ENCODE measurements around the gene NNMT. TPM values are rescaled to one million over a fixed set of nuclear protein-coding genes. Genes with fewer than 3 reads are reported as not detected.

The NNMT gene
- polyA plus RNA-seq, 3 donors: 0.68 to 1.4 (median 0.96) TPM

GRCh38 chr11:114260483-114260882 lies 35.7 kb upstream of the NNMT start:
- DNase-seq (ENCODE audit: extremely low read depth in 1 of 11, low read depth in 9 of 11, low spot score in 4 of 11): no peak

DNA sequence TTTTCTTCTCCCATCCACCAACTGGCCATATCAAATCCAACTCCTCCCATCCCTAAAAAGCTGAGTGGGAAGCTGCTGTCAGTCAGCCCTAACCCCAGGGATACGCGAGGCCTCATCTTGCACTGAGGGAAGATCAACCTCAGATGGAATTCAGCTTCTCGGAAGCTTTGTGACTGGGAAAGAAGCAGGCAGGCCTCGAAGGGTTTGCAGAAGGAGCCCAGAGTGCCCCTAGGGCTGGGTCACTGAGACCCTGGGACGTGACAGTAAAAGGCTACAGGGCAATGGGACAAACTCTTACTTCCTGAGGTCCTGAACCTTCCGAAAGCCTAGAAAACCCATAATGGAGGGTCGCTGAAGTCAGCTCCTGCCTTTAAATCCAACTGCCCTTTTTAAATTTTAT lies 34.4 kb upstream of the NNMT start:
- DNase-seq (ENCODE audit: extremely low read depth in 1 of 11, low read depth in 9 of 11, low spot score in 4 of 11): no peak

GRCh38 chr11:114262681-114263512 lies 33.3 kb upstream of the NNMT start:
- peak in 4 of 11 donors; percentile 29 to 51 (median 41) for DNase-seq (ENCODE audit: extremely low read depth in 1 of 11, low read depth in 9 of 11, low spot score in 4 of 11)

GRCh38 chr11:114263513-114264170 lies 32.6 kb upstream of the NNMT start:
- no peak for DNase-seq (ENCODE audit: extremely low read depth in 1 of 11, low read depth in 9 of 11, low spot score in 4 of 11)

DNA sequence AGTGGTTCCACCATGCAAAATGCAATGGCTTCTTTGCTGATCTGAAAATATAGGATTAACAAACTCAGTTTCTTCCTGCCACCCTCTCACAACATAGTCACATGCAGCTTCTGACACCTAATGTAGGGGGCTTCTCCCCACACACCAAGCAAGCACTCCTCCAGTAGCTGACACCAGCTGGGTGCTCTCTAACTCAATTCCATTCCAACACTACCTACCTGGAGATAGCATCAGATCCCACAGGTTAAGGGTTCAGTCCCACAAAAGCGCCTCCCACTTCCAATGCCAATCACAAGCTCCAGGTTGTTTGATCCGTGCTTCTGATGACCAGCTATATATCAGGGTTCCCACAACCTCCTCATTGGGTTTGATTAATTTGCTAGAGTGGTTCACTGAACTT lies 31.8 kb upstream of the NNMT start:
- no peak for DNase-seq (ENCODE audit: extremely low read depth in 1 of 11, low read depth in 9 of 11, low spot score in 4 of 11)

DNA sequence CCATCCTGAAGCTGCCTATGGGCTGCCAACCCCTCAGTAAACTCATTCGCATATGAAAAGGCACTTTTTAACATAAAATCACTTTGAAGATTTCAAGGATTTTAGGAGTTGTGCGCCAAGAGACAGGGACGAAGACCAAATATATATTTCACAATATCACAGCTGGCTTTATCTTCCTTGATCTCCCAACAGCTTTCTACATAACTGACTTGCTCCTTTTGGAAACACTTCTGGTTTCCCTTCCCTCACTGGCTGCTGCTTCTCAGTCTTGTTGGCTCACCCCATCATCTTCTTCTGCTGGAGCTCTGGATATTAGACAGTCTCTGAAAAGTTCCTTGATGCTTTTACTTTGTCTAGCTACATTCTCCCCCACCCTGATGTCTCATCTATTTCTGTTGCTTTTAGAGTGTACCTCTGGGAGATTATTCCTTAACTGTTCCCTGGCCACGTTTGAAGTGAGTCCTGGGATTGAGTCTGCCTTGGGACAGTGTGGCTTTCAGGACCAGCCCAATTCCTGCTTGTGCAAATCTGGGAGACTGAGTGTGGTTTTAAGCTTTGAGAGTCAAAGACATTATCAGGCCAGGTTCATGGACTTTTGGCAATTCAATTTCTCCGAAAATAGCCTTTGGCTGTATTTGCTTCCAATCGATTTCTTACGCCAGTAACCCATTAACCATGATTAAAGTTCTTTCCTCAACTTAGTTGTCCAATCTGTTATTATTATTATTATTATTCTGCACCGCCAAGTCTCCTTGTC lies 30.9 kb upstream of the NNMT start:
- no peak for DNase-seq (ENCODE audit: extremely low read depth in 1 of 11, low read depth in 9 of 11, low spot score in 4 of 11)

GRCh38 chr11:114269498-114269897 lies 26.7 kb upstream of the NNMT start:
- DNase-seq (ENCODE audit: extremely low read depth in 1 of 11, low read depth in 9 of 11, low spot score in 4 of 11): no peak

DNA sequence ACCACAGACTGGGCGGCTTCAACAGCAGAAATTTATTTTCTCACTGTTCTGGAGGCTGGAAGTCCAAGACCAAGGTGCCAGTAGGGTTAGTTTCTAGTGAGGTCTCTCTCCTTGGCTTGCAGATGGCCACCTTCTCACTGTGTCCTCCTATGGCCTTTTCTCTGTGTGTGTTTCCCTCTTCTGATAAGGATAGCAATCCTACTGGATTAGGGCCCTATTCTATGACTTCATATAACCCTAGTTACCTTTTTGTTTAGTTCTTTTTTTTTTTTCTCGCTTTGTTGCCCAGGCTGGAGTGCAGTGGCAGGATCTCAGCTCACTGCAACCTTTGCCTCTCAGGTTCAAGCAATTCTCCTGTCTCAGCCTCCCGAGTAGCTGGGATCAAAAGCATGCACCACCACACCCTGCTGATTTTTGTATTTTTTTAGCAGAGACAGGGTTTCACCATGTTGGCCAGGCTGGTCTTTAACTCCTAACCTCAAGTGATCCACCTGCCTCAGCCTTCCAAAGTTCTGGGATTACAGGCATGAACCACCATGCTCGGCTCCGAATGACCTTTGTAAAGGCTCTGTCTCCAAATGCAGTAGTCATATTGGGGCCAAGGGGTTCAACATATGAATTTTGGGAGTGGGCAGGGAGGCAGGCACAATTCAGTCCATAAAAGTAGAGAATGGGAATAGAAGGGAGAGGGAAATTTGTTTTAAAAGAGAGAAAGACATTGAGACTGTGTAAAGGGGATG lies 25.5 kb upstream of the NNMT start:
- no peak for DNase-seq (ENCODE audit: extremely low read depth in 1 of 11, low read depth in 9 of 11, low spot score in 4 of 11)

GRCh38 chr11:114271316-114271715 lies 24.9 kb upstream of the NNMT start:
- no peak for DNase-seq (ENCODE audit: extremely low read depth in 1 of 11, low read depth in 9 of 11, low spot score in 4 of 11)

GRCh38 chr11:114272311-114272710 lies 23.9 kb upstream of the NNMT start:
- DNase-seq (ENCODE audit: extremely low read depth in 1 of 11, low read depth in 9 of 11, low spot score in 4 of 11): no peak

GRCh38 chr11:114273071-114273470 lies 23.1 kb upstream of the NNMT start:
- DNase-seq (ENCODE audit: extremely low read depth in 1 of 11, low read depth in 9 of 11, low spot score in 4 of 11): no peak

GRCh38 chr11:114273890-114274635 lies 22.1 kb upstream of the NNMT start:
- no peak for DNase-seq (ENCODE audit: extremely low read depth in 1 of 11, low read depth in 9 of 11, low spot score in 4 of 11)

DNA sequence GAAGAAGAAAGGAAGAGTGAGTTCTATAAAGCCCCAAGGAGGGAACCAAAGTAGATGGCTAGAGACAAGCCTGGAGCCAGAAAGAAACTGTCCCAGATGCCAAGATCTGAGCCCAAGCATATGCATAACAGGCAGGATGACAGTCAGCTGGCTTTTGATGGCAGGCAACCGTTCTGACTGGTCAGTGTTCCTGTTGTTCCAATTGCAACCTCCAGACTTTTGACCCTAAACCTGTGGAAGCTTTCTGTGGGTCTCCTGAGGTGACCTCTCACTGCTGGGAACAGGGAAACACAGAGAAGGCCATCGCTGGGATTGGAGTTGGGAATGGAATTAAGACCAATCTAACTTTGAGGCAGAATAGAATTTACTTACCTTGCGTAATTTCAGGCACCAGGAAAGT lies 21.6 kb upstream of the NNMT start:
- no peak for DNase-seq (ENCODE audit: extremely low read depth in 1 of 11, low read depth in 9 of 11, low spot score in 4 of 11)

- no peak for DNase-seq (ENCODE audit: extremely low read depth in 1 of 11, low read depth in 9 of 11, low spot score in 4 of 11)
Observed at GRCh38 chr11:114275280-114275679, 20.9 kb upstream of the NNMT start.

- DNase-seq (ENCODE audit: extremely low read depth in 1 of 11, low read depth in 9 of 11, low spot score in 4 of 11): no peak
Observed at GRCh38 chr11:114276077-114276476, 20.1 kb upstream of the NNMT start.

DNA sequence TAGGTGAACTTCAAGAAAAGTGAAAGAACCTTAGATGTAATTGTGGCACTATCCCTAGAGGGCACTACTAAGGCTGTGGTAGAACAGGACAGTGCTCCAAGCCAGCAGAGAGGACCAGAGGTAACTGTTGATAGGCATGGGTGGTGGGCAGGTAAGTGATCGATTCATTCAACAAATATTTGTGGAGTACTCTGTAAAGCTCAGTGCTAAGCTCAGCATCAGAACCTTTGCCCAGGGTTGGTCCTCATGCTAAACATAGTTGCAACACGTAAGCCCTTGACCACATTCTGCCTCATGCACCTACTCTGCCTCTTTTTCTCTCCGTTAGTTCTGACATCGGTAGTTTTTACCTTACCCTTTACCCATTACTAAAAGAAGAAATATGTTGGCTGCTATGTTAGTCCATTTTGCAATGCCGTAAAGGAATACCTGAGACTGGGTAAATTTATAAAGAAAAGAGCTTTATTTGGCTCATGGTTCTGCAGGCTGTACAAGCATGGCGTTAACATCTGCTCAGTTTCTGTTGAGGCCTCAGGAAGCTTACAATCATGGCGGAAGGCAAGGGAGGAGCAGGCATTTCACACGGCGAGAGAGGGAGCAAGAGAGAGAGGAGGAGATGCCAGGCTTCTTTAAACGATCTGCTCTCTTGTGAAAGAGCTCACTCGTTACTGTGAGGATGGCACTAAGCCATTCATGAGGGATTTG lies 18.4 kb upstream of the NNMT start:
- no peak for DNase-seq (ENCODE audit: extremely low read depth in 1 of 11, low read depth in 9 of 11, low spot score in 4 of 11)

- no peak for DNase-seq (ENCODE audit: extremely low read depth in 1 of 11, low read depth in 9 of 11, low spot score in 4 of 11)
Observed at GRCh38 chr11:114278342-114279065, 17.7 kb upstream of the NNMT start.

Measured in renal cortex interstitium (tissue), 11 donors.